ENCODE data around the gene HRH2.

Gene HRH2

DNA sequence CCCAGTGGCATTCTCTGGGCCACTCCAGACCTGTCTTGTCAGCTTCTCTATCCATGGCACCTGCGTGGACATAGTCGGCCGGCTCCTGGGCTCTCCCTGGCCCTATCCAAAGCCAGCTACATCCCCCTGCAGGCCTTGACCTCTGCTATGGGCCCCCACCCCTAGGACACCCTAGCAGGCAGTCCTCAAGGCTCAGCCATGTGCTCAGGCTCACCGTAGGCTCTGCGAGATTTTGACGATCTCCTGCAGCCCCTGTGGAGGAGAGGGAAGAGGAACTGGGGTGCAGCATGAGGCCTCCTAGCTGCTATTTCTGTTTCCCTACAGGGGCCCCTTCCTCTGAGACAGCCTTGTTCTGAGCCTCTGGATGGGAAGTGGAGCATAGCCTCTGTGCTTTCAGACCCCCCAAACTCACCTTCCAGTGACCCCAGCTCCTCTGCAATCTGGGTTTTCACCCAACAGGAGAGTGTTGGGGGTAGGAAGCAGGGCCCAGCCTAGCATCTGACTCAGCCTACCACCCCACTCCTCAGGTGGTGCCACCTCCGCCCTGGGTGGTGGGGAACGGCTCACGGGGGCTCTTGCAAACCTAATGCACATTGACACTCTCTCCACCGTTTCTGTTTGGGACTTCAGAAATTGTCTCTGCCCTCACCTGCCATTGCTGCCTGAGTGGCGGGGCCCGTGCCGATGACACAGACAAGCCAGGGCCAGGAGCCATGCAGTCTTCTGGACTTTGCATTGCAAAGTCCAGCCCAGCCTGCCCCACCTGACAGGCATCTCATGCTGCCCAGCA lies 36.7 kb downstream of the HRH2 start:
- DNase-seq, result no peak

DNA sequence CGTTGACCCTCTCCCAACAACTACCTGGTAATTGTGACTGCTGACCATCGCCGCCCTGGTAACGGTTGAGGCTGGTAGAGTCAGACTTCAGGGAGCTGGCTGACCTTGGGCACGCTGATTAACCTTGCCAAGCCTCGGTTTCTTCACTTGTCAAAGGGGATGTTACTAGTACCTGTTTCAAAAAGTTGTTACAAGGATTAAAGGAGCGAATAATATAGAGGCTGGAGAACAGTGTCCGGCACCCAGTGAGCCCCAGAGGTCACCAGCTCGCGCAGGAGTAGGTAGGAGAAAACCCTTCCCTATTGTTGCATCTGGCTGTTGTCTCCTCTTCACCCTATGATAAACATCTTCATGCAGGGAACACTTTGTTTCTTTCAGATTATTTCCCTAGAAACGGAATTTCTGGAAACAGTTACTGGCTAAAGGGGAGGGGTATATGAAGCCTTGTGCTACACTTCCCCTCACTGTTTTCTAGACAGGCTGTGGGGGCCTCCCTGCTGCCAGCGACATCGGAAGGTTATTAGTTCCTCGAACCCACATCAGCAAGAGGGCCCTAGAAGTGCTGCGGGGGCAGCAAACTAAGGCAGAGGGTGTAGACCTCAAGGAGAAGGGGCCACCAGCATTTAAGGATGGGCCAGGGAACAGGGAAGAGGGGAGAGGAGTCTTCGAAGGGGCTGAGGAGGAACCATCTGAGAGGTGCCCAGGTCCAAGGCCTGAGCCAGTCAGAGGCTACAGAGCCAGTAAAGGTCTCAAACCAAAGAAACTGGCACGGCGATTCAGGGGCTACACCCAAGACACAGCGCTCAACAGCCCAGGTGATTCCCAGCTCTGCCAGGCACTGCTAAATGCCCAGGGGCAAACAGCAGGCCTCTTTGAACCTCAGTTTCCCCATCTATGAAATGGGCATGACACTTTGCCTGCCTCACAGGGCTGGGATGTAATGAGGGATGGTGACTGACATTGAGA lies 37.6 kb downstream of the HRH2 start:
- no peak for DNase-seq

DNA sequence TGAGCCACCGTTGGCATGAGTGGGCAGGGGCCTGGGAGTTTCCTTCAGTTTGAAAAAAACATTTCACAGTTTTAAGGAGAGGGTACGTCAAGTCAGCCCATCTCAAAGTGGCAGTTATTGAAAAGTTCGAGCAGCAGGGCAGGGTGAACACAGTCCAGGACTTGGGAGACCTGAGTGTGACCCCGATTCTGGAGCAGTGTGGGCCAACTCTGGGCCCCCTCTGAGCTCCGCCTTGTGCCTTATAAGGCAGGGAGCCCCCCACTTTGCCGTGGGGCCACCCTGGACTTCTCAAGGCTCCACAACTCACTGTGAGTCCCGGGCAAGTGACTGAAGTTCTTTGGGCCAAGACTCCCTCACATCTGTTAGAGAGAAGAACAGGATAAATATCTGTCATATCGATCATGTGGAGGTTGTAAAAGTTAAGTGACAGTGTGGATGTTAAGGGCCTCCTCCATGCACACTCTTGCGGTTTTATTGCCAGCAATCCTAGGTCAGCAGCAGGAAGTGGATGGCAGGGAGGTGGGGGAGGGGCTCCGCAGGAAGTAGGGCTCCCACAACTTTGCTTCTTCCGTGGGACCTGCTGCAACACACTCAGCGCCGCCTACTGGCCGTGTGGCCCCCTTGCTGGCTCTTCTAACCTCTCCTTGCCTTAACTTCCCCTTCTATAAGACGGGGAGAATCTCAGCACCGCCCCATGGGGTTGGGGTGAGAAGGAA lies 38.4 kb downstream of the HRH2 start:
- DNase-seq, result peak; percentile 34

DNA sequence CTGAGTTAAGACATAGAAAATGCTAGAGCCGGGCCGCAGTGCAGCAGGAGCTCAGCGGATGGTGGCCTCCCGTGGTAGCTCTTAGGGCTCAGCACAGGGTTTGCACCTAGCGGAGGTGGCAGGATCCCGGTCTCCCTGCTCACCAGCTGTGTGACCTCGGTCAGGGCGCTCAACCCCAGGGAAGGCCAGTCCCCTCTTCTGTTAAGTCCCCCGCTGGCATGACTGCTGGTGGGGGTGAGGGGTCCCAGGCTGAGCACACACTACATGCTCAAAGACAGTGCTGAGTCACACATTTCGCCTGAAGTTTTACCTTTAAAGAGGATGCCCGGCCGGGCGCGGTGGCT lies 39.0 kb downstream of the HRH2 start:
- DNase-seq, result no peak

DNA sequence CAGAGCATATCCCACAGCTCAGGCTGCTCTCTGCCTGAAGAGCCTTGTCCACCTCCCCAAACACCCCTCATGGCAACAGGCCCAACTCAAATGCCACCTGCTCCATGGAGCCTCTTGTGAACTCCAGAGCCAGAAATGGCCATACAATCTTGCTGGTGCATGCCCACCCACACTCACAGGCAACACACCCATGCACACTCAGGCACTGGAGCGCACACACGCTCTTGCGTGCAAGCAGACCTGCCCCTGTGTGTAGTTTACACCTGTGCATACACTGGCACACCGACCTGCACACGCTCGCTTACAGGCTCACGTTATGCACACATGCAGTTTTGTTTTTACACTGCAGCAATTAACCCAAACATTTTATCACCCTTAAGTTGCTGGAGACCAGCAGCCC lies 40.0 kb downstream of the HRH2 start:
- no peak for DNase-seq

DNA sequence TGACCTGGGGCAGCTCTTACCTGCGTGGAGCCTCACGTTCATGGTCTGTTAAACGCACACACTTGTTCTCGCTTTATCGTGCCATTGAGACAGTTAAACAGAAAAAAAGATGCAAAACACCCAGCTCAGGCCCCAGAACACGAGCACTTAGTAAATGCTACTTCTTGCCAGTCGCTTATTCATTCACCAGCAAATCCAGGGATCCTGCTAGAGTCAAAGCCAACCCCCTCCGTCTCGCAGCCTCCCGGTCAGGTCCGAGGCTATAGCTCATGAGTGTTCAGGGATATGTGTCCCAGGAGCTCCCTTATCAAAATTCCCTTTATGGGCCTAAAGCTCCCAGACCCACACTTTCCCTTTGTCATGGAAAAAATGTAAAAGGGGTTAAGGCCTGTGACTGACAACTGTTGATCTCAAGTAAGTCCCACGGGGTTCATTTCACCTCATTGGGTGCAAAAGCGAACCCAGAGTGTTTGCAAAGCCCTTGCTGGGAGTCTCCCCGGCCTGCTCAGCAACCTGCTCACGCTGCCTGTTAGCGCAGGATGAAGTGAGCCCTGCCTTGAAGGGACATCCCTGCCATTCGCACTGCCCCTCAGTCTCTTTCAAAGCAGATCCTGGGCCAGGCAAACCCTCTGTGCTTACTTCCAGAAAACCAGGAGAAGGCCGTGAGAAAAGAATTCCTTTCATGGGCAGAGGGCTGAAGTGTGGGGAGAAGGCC lies 40.7 kb downstream of the HRH2 start:
- DNase-seq, result no peak

DNA sequence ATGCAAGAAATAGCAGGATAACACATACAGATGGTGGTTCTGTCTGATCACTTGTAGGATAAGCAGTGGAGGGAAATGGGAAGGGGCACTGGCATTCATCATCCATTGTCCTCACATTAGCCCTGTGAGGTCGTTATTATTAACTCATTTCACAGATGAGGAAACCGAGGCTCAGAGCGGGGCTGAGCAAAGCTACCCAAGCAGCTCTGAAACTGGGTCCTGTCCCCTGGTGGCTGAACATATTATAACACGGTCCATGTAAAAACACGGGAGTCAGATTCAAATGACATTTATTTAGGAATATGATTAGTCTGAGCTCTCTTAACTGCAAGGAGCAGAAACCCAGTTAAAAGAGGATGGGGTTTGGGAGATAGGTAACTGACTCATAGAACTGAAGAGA lies 43.1 kb downstream of the HRH2 start:
- no peak for DNase-seq

DNA sequence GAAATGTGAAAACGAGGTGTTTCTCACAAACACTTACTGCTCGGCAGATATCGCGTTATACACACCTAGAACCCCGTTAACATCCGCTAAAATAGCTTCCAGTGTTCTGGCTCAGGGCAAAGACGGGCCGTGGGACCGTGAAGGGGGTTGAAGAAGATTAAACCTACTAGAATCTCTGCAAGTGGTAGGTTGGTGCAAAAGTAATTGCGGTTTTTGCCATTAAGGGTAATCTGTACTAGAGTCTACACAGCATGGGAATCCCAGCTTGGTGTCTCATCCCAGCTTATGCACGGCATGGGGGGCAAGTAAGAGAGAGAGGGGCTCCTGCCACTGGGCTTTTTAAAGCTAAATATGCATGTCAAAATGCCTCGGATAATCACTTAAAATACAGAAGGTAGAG lies 43.9 kb downstream of the HRH2 start:
- DNase-seq, result no peak

DNA sequence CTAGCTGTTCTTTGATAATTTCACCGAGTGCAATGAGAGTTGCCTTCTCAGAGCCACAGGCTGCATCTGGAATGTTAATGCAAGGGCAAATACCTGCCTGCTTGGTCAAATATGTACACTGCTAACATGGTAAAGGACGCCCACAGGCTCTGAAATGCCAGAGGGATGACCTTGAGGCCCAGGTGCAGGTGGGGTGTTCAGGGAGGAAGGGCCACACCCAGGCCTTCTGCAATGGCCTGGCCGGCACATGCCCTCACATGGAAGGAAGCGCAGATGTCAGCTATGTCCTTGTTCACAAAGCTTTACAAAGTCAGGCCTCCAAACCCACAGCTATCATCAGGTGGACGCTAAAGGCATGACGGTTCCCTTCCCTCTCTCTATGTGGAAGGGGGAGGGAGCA lies 48.6 kb downstream of the HRH2 start:
- no peak for DNase-seq

DNA sequence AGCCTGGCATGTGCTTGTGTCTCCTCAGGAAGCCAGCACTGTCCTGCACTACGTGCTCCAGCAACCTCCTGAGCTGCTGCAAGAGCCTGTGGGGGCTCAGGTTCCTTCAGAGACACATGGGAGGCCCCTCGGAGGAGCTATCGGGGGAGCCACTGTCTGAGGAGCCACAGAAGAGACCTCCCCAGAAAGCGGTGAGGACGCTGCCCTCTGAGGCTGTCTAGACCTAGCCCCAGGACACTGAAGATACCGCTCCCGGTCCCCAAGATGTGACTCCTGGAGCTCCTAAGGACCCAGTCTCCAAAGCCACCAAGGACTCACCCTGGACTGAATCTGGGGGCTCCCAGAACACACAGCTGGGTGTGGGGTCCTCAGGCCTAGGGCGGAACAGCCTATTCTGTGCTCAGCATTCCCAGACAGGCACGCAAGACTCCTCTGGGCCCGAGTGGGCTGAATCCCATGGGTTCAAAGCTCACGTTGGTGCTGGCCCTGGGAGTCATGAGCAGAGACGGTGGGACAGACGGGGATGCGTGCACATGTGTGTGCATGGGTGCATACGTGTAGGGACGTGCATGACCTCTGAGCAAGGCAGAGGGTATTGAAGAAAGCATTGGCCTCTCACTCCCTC lies 50.0 kb downstream of the HRH2 start:
- DNase-seq, result no peak

DNA sequence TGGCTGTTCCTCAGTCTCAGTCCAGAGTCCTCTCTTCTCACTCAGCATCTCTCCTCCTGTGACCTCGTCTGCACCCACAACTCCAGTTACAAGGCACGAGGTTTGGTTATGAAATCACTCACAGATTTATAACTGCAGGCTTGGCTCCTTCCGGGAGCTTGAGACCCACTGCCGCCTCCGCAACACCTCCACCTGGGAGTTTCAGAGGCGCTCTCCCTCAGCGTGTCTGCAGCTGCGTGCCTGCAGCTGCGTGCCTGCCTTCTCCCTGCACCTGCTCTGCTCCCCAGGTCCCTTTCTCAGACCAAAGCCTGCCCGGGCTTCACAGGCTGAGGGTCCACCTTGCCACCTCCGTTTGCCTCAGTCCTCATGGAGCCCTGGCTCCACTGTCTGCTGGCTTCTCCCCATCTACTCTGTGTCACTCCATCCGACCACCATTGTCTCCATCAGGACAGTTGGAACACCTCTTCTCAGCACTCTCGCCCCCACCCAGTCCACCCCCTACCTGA lies 51.5 kb downstream of the HRH2 start:
- DNase-seq, result no peak

GRCh38 chr5:175710326-175710725 lies 52.5 kb downstream of the HRH2 start:
- no peak for DNase-seq

GRCh38 chr5:175711031-175711430 lies 53.2 kb downstream of the HRH2 start:
- no peak for DNase-seq

DNA sequence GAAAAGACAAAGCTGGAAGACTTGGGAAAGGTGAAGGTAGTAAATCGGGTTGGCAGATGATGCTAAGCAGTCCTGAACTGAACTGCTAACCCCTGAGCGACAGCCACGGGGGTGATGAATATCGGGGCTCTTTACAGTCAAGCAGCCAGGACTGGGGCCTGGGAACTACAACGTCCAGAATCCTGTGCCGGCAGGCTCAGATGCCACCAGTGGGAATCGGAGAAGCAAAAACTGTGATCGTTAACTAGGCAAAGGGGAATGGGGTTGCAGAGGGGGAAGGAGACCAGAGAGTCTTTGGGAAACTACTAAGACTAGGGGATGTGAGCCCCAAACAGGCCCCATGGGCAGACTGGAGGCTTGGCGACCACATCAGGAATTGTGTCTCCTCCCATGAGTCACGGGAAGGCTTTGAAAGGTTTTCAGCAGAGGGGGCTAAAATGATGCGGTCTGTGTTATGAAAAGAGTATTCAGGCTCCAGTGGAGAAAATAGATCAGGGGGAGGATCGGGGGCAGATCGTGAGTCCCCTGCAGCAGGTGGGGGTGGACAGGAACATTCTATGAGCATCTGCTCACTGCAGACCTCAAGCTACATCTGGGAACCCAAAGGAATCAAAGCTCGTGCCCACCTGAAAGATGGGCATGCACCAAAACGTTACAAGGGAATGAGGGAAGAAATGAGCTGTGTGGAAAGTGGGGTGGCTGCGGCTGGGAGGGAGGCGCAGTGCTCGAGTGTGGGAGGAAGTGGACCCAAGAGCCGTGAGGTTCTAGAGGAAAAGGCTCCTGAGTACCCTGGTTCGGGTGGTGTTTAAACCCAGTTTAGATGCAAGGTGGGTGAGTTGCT lies 53.8 kb downstream of the HRH2 start:
- no peak for DNase-seq

DNA sequence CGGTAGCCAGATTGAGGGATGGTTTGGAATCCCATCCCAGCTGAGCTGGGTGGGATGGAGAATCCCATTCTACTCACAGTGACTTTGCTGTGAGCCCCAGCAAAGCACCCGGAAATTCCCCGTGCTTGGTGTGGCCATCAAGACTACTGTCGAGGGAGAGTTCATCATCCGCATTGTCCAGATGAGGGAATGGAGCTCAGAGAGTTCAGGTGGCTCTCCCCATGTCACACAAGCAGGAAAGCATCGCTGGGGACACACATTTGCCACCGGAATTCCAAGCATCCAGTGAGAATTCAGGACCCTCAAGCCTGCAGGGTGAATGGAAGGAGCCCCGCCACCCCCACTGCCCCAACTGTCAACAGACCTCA lies 54.4 kb downstream of the HRH2 start:
- no peak for DNase-seq

GRCh38 chr5:175712681-175713085 lies 54.8 kb downstream of the HRH2 start:
- no peak for DNase-seq

DNA sequence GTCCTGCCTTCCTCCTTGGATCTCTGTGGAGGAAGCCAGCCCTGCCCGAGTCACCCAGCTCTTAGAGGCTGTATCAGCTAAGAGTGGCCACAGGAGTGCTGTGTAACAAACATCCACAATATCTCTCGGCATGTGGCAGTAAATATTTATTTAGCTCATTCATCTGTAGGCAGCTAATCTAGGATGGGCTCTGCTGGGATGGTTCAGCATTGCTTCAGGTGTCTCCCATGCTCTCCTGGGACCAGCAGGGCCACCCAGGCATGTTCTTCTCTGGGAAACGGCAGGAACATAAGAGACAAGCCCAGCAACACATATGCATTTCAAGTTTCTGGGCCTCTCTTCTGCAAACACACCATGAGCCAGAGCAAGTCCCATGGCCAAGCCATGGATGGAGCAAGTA lies 56.1 kb downstream of the HRH2 start:
- DNase-seq, result no peak

- no peak for DNase-seq
These were observed 56.7 kb downstream of the HRH2 start for GRCh38 chr5:175714479-175715085.

DNA sequence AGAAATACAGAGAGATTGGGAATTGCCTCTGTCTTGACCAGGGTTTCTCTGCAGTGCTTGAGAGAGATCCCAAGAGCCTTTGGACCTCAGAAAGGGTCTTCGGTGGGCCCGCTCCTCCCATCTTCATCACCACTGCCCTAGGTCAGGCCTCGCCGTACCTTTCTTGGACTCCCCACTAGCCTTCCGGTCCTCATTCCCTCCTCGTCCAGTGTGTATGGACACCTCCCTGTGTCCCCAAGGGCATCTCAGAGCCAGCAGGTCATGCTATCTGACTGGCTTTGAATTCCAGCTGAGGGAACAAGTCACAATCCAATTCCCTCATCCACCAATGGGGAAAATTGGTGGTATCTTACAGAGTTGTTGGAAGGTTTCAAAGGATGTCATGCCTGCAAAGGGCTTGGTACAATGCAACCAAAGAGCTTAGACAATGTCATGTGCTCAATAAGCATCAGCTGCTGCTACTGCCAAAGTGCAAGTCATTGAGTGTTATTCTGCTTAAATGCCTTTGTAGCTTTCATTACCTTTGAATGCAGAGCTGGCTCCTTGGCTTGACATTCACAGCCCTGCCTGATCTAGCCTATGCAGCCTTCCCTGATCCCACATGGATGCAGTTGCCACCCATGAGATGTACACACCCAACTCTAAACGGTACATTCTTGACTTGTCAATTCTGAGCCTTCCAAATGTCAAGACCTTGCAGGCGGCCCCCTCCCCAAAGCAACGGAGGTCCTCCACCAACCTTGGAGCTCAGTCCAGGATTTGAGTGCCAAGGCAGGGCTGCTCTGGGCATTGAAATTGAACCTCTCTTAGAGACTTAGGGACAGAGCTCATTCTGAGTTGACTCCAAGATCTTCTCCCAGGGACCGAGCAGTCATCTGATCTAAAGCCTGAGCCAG lies 58.0 kb downstream of the HRH2 start:
- no peak for DNase-seq

DNA sequence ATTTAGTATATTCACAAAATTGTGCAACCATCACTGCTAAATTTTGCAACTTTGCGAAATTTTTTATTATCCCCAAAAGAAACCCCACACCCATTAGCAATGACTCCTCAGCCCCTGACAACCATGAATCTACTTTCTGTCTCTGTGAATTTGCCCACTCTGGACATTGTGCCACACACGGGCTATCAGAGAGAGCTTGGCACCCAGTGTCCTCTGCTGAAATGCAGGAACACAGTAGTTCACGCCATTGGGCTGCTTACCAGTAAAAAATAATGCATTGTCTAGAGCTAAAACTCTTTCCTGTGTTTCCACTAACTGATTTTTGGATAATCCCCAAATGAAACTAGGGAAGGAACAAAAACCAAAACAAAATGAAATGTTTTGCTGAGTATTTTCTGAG lies 60.0 kb downstream of the HRH2 start:
- no peak for DNase-seq

All from DMS153 (cell line).